HCT116 (cell line): ENCODE data around the gene ANKRD2. TPM values are rescaled to one million over a fixed set of nuclear protein-coding genes. Genes with fewer than 3 reads are reported as not detected.
"Not testable (repeated sequence)": the region's sequence is repeated elsewhere in the genome, so short reads cannot be mapped to it uniquely, and the experiment has no call there.

Source experiments
- ATAC-seq: fragments of 200-7000 bp; cut with Tn5 transposase; 2 replicates; pipeline ENCODE4 v1.9.1; 2020; ENCODE audit warnings: mild to moderate bottlenecking, moderate library complexity
- BruUV-seq: library from RNA; stranded (reverse); fragments of 400-500 nt; replicated peaks from 2 replicates; lab custom pipeline; 2021; lab: Mats Ljungman, UMichigan
- CTCF ChIA-PET: fragments of 300-600 bp; sonication (Branson Sonifier 250); formaldehyde crosslinking; loops from one replicate; lab custom pipeline; 2021; ENCODE audit warnings: antibody characterized with exemption; lab: Charles Lee
- POLR2A ChIA-PET: fragments of 300-600, 350-600 bp; sonication (Branson Sonifier 250); formaldehyde crosslinking; loops from one replicate; lab custom pipeline; 2021; ENCODE audit warnings: antibody characterized with exemption; lab: Charles Lee
- RAD21 ChIA-PET, 2 experiments: fragments of 300-600 bp; sonication (Branson Sonifier 250); formaldehyde crosslinking; loops; one replicate each; lab custom pipeline; 2023; ENCODE audit warnings: low total read pairs in 2 of 2; ENCODE audit not compliant: uncharacterized antibody in 2 of 2, unreplicated experiment in 2 of 2, low non-redundant PET in 1 of 2; lab: Charles Lee
- DNase-seq: peaks from one replicate; pipeline ENCODE4 v3.0.0-alpha.2; 2010; ENCODE audit warnings: low read depth, low spot score
- H2AFZ ChIP-seq: fragments of 200-600 bp; shearing (Covaris generic), sonication (generic); 2 replicates; pipeline ENCODE4 v1.6.1; 2017; ENCODE audit warnings: low read depth, mixed run types, mixed read lengths, antibody characterized with exemption, low read length; ENCODE audit not compliant: poor library complexity, severe bottlenecking
- H3K27ac ChIP-seq: 2 replicates; pipeline ENCODE4 v1.5.1; 2012; ENCODE audit warnings: low read depth, low read length
- H3K27me3 ChIP-seq: fragments of 200-600 bp; sonication (generic); 2 replicates; pipeline ENCODE4 v1.6.1; 2016; ENCODE audit warnings: mixed run types, low read length, mixed read lengths; ENCODE audit not compliant: insufficient read depth
- H3K36me3 ChIP-seq, 2 experiments: fragments of 200-500 bp in 1 of 2; fragments of 200-600 bp in 1 of 2; sonication (Bioruptor generic) in 1 of 2; sonication (generic) in 1 of 2; 2 replicates each; pipeline versions ENCODE4 v1.5.1 to v1.6.1; 2014 to 2016; ENCODE audit warnings: low read length in 2 of 2, inconsistent platforms in 1 of 2, mixed read lengths in 1 of 2, mixed run types in 1 of 2; ENCODE audit not compliant: insufficient read depth in 2 of 2, control insufficient read depth in 1 of 2
- H3K4me1 ChIP-seq, 2 experiments: fragments of 200-600 bp in 1 of 2; sonication (generic) in 1 of 2; 2 replicates each; pipeline versions ENCODE4 v1.5.1 to v1.6.1; 2012 to 2017; ENCODE audit warnings: low read length in 2 of 2, inconsistent platforms in 1 of 2, mild to moderate bottlenecking in 1 of 2, mixed read lengths in 1 of 2, mixed run types in 1 of 2, moderate library complexity in 1 of 2; ENCODE audit not compliant: insufficient read depth in 2 of 2, control insufficient read depth in 1 of 2
- H3K4me2 ChIP-seq: fragments of 200-600 bp; sonication (generic); 2 replicates; pipeline ENCODE4 v1.6.1; 2017; ENCODE audit warnings: mixed run types, low read length, mixed read lengths
- H3K4me3 ChIP-seq, 2 experiments: fragments of 200-600 bp in 1 of 2; sonication (generic) in 1 of 2; replicated peaks in 1 of 2; 2 replicates each; pipeline ENCODE4 v1.5.1; 2011 to 2016; ENCODE audit warnings: low read length in 2 of 2, control low read depth in 1 of 2, low read depth in 1 of 2, mild to moderate bottlenecking in 1 of 2, mixed read lengths in 1 of 2, mixed run types in 1 of 2
- H3K79me2 ChIP-seq: fragments of 200-600 bp; sonication (generic); 2 replicates; pipeline ENCODE4 v1.6.1; 2017; ENCODE audit warnings: mild to moderate bottlenecking, mixed run types, low read length, moderate library complexity, mixed read lengths; ENCODE audit not compliant: insufficient read depth
- H3K9ac ChIP-seq: fragments of 200-600 bp; sonication (generic); 2 replicates; pipeline ENCODE4 v1.6.1; 2016; ENCODE audit warnings: low read length, mixed read lengths
- H3K9me2 ChIP-seq: fragments of 200-600 bp; sonication (generic), shearing (Covaris generic); 2 replicates; pipeline ENCODE4 v1.6.1; 2017; ENCODE audit warnings: mixed run types, mild to moderate bottlenecking, moderate library complexity; ENCODE audit not compliant: insufficient read depth
- H3K9me3 ChIP-seq, 2 experiments: fragments of 200-500 bp in 1 of 2; fragments of 200-600 bp in 1 of 2; sonication (Bioruptor generic) in 1 of 2; sonication (generic) in 1 of 2; 2 replicates each; pipeline ENCODE4 v1.6.1; 2014 to 2017; ENCODE audit warnings: low read length in 2 of 2, mixed read lengths in 2 of 2, inconsistent platforms in 1 of 2, low read depth in 1 of 2, mild to moderate bottlenecking in 1 of 2, mixed run types in 1 of 2, moderate library complexity in 1 of 2; ENCODE audit not compliant: control insufficient read depth in 1 of 2, insufficient read depth in 1 of 2
- H4K20me1 ChIP-seq: fragments of 200-600 bp; sonication (generic), shearing (Covaris generic); 2 replicates; pipeline ENCODE4 v1.6.1; 2017; ENCODE audit warnings: mixed run types, mild to moderate bottlenecking, moderate library complexity; ENCODE audit not compliant: insufficient read depth
- CTCF ChIP-seq, 3 experiments: fragments of 200-600 bp in 1 of 3; sonication (generic) in 1 of 3; IDR thresholded peaks in 2 of 3; conservative IDR thresholded peaks in 1 of 3; 2 replicates each; pipeline ENCODE4 v1.5.1; 2012 to 2017; ENCODE audit warnings: low read depth in 2 of 3, low read length in 2 of 3, antibody characterized with exemption in 1 of 3, borderline replicate concordance in 1 of 3, control low read depth in 1 of 3, mild to moderate bottlenecking in 1 of 3, mixed read lengths in 1 of 3, mixed run types in 1 of 3, moderate library complexity in 1 of 3; ENCODE audit not compliant: insufficient read depth in 1 of 3
- EZH2phosphoT487 ChIP-seq: fragments of 200-600 bp; IDR thresholded peaks from 2 replicates; pipeline ENCODE4 v1.6.1; 2018; ENCODE audit warnings: antibody characterized with exemption, borderline replicate concordance
- POLR2AphosphoS5 ChIP-seq: IDR thresholded peaks from 2 replicates; pipeline ENCODE4 v1.6.1; 2011; ENCODE audit warnings: mild to moderate bottlenecking, low read depth, low read length, moderate library complexity
- RAD21 ChIP-seq: IDR thresholded peaks from 2 replicates; pipeline ENCODE4 v1.6.1; 2012; ENCODE audit warnings: low read depth, mild to moderate bottlenecking
- SP1 ChIP-seq: IDR thresholded peaks from 2 replicates; pipeline ENCODE4 v1.6.1; 2012; ENCODE audit warnings: low read depth
- TCF7L2 ChIP-seq: IDR thresholded peaks from 2 replicates; pipeline ENCODE4 v1.7.0; 2011; ENCODE audit warnings: borderline replicate concordance, inconsistent platforms; ENCODE audit not compliant: insufficient read depth, insufficient read length; ENCODE audit errors: extremely low read depth
- YY1 ChIP-seq: IDR thresholded peaks from 2 replicates; pipeline ENCODE4 v1.6.1; 2011; ENCODE audit warnings: low read length, low read depth, moderate library complexity, mild to moderate bottlenecking; ENCODE audit not compliant: insufficient replicate concordance; ENCODE audit errors: extremely low read depth
- ZNF274 ChIP-seq: fragments of 200-500 bp; sonication (Bioruptor generic); IDR thresholded peaks from 2 replicates; pipeline ENCODE4 v1.6.1; 2014; ENCODE audit warnings: mild to moderate bottlenecking, low read depth, low read length, inconsistent platforms
- intact Hi-C: fragments of 100-400 bp; cut with micrococcal nuclease; formaldehyde crosslinking; loops from 2 replicates; pipeline ENCODE4 v1.10.0; 2022
- total RNA-seq: library from RNA; stranded (reverse); gene quantifications from one replicate; pipeline ENCODE4 v1.2.1, GENCODE V29; 2021; ENCODE audit not compliant: unreplicated experiment

The ANKRD2 gene
- total RNA-seq, 1 experiment from 2014 or later = 0.15 TPM

- no TSS peak for BruUV-seq
Observed at GRCh38 chr10:97553575-97554031, 19.0 kb upstream of the ANKRD2 start.

GRCh38 chr10:97554336-97554735 is 18.2 kb upstream of the ANKRD2 start:
- BruUV-seq, H3K79me2 ChIP-seq, ATAC-seq, H3K27ac ChIP-seq, H2AFZ ChIP-seq, DNase-seq, H3K9me2 ChIP-seq, POLR2A ChIA-PET, H3K4me3 ChIP-seq, H3K9me3 ChIP-seq, H3K36me3 ChIP-seq, H4K20me1 ChIP-seq, H3K27me3 ChIP-seq, intact Hi-C loops, H3K4me2 ChIP-seq, H3K9ac ChIP-seq: not testable (repeated sequence)
- ChIA-PET CTCF (interaction anchor here (0.7 to 2.8 kb wide), 12 partner anchors 11 to 91 kb away, joined by 3 to 20 read pairs (median 5); partner anchors contain the start of genes ANKRD2 and HOGA1), RAD21 (interaction anchor here in 1 of 2 experiments (1.0 to 1.9 kb wide), 2 partner anchors 18 to 91 kb away, joined by 4 read pairs; partner anchors contain the start of gene ANKRD2)
- peaks cover 10 to 24% of the 10 kb centered on the region in 2 experiments; a peak in 3 of 4 replicates for H3K4me1 ChIP-seq

More at GRCh38 chr10:97553575-97554031, 19.0 kb upstream of the ANKRD2 start:
- no peaks in the 10 kb centered on the region for H3K9me2 ChIP-seq
- peaks cover 10 to 27% of the 10 kb centered on the region in 2 experiments; a peak in 3 of 4 replicates for H3K4me1 ChIP-seq
- ChIA-PET RAD21 (interaction anchor here (0.5 to 1.9 kb wide), 3 partner anchors 12 to 90 kb away, joined by 3 to 4 read pairs (median 4); partner anchors contain the start of gene ANKRD2 (in 1 of the 2)), POLR2A (no interaction called here), CTCF (interaction anchor here (0.7 to 2.8 kb wide), 15 partner anchors 10 to 90 kb away, joined by 3 to 20 read pairs (median 5); partner anchors contain the start of genes ANKRD2 and HOGA1)
- H3K9me3 ChIP-seq = no peaks in the 10 kb centered on the region
- intact Hi-C loops = loop anchor here (1.0 to 2.0 kb wide), 3 partner anchors 18 to 147 kb away; no protein-coding TSS in a partner anchor
- no peak overlapping the region for H2AFZ ChIP-seq
- ATAC-seq (peak; percentile 99), DNase-seq (no peak)
- H3K4me2 ChIP-seq = peak overlapping the region; percentile 31
- no peak overlapping the region for H3K9ac ChIP-seq
- H3K27me3 ChIP-seq = no peaks in the 10 kb centered on the region
- no peaks in the 10 kb centered on the region for H3K36me3 ChIP-seq
- H4K20me1 ChIP-seq = no peaks in the 10 kb centered on the region
- no peaks in the 10 kb centered on the region for H3K79me2 ChIP-seq
- TF ChIP-seq POLR2AphosphoS5 = no peak
- no peak for TF ChIP-seq ZNF274
- TF ChIP-seq YY1 = peak; percentile 39
- peak; percentile 94 for TF ChIP-seq RAD21
- TF ChIP-seq EZH2phosphoT487 = no peak
- no peak for TF ChIP-seq SP1
- peak; percentile 89 to 94 (median 93) for TF ChIP-seq CTCF (IDR thresholded peaks at IDR 0.05 in 2 of 3, conservative IDR thresholded peaks at IDR 0.05 in 1 of 3; ENCODE audit: borderline replicate concordance in 1 of 3, insufficient read depth in 1 of 3, low read depth in 2 of 3, low read length in 2 of 3)
- TF ChIP-seq TCF7L2 = no peak
- H3K27ac ChIP-seq = 0 out of 2 replicates have a peak overlapping the region, but pooled peaks have one; percentile 7
- no peak overlapping the region for H3K4me3 ChIP-seq

- intact Hi-C loops, RAD21 ChIA-PET, CTCF ChIA-PET, ATAC-seq, H4K20me1 ChIP-seq, POLR2A ChIA-PET, H3K9me2 ChIP-seq, H3K4me3 ChIP-seq, H3K9me3 ChIP-seq, BruUV-seq, H3K27me3 ChIP-seq, H3K9ac ChIP-seq, H3K79me2 ChIP-seq, H3K36me3 ChIP-seq, DNase-seq, H3K4me2 ChIP-seq, H2AFZ ChIP-seq, H3K27ac ChIP-seq: not testable (repeated sequence)
- peaks cover 3 to 12% of the 10 kb centered on the region in 2 experiments; a peak in 3 of 4 replicates for H3K4me1 ChIP-seq
Observed at GRCh38 chr10:97555541-97555940, 17.0 kb upstream of the ANKRD2 start.
